Naive B cell (primary cell): ENCODE measurements around the gene RPUSD4. TPM values are rescaled to one million over a fixed set of nuclear protein-coding genes. Genes with fewer than 3 reads are reported as not detected.
A peak's percentile ranks its signal among the peaks of the same experiment; 100 is the strongest.

Experiments
- ATAC-seq, 2 donors: fragments of 150-1000 bp; cut with Tn5 transposase; 2 replicates each; pipeline ENCODE4 v1.10.0; 2021; ENCODE audit warnings: low read depth in 2 of 2, mild to moderate bottlenecking in 2 of 2, moderate library complexity in 2 of 2
- DNase-seq: peaks from one replicate; pipeline ENCODE4 v3.0.0; 2022
- H3K27ac Mint-ChIP-seq, 6 donors: one replicate each; pipeline ENCODE4 v1.8.0; 2020 to 2022; ENCODE audit warnings: mild to moderate bottlenecking in 6 of 6, mixed read lengths in 6 of 6, moderate library complexity in 5 of 6, inconsistent platforms in 2 of 6
- H3K27me3 Mint-ChIP-seq, 3 donors: one replicate each; pipeline ENCODE4 v1.8.0; 2021 to 2022; ENCODE audit warnings: mixed read lengths in 3 of 3, mild to moderate bottlenecking in 1 of 3
- H3K36me3 Mint-ChIP-seq, 2 donors: one replicate each; pipeline ENCODE4 v1.8.0; 2020 to 2022; ENCODE audit warnings: mixed read lengths in 2 of 2, inconsistent platforms in 1 of 2, mild to moderate bottlenecking in 1 of 2
- H3K4me1 Mint-ChIP-seq, 3 donors: one replicate each; pipeline ENCODE4 v1.8.0; 2020 to 2022; ENCODE audit warnings: mixed read lengths in 3 of 3, inconsistent platforms in 1 of 3, mild to moderate bottlenecking in 1 of 3, moderate library complexity in 1 of 3
- H3K4me3 Mint-ChIP-seq, 8 donors: one replicate each; pipeline ENCODE4 v1.8.0; 2020 to 2022; ENCODE audit warnings: mild to moderate bottlenecking in 8 of 8, mixed read lengths in 8 of 8, moderate library complexity in 8 of 8, inconsistent platforms in 2 of 8
- H3K9me3 Mint-ChIP-seq, 7 donors: one replicate each; pipeline ENCODE4 v1.8.0; 2020 to 2022; ENCODE audit warnings: mixed read lengths in 7 of 7, mild to moderate bottlenecking in 5 of 7, inconsistent platforms in 2 of 7, moderate library complexity in 1 of 7
- polyA plus RNA-seq, 6 donors: library from polyadenylated mRNA; unstranded; fragments of 300-500 nt; fragmentation: Illumina TruSeq; gene quantifications; one replicate each; pipeline ENCODE4 v1.2.3, GENCODE V29; 2021; ENCODE audit warnings: low read depth in 6 of 6

The RPUSD4 gene
- polyA plus RNA-seq, 6 donors from 2014 or later, result 15.5 to 21.1 (median 18.3) TPM

GRCh38 chr11:126156814-126157213, 54.6 kb downstream of the RPUSD4 start:
- DNase-seq, result no peak
- no peaks in the 10 kb centered on the region for H3K4me1 Mint-ChIP-seq
- no peak overlapping the region for H3K27ac Mint-ChIP-seq
- no peak overlapping the region for H3K4me3 Mint-ChIP-seq
- H3K27me3 Mint-ChIP-seq, result peaks cover 0 to 14% (median 0%) of the 10 kb centered on the region in 3 donors
- peaks cover 4 to 14% (median 10%) of the 10 kb centered on the region in 7 donors for H3K9me3 Mint-ChIP-seq
- peaks cover 0 to 7% of the 10 kb centered on the region in 2 donors for H3K36me3 Mint-ChIP-seq
- ATAC-seq, result no peak

GRCh38 chr11:126155402-126156187, 55.9 kb downstream of the RPUSD4 start:
- ATAC-seq (no peak), DNase-seq (no peak)
- H3K9me3 Mint-ChIP-seq, result peaks cover 5 to 23% (median 14%) of the 10 kb centered on the region in 7 donors
- H3K27me3 Mint-ChIP-seq, result peaks cover 0 to 14% (median 4%) of the 10 kb centered on the region in 3 donors
- no peaks in the 10 kb centered on the region for H3K4me1 Mint-ChIP-seq
- H3K4me3 Mint-ChIP-seq, result no peak overlapping the region
- no peak overlapping the region for H3K27ac Mint-ChIP-seq
- H3K36me3 Mint-ChIP-seq, result peaks cover 0 to 10% of the 10 kb centered on the region in 2 donors

- peaks cover 5 to 21% (median 7%) of the 10 kb centered on the region in 3 donors for H3K27me3 Mint-ChIP-seq
- H3K4me1 Mint-ChIP-seq, result no peaks in the 10 kb centered on the region
- H3K36me3 Mint-ChIP-seq, result peaks cover 0 to 16% of the 10 kb centered on the region in 2 donors
- H3K9me3 Mint-ChIP-seq, result peaks cover 7 to 28% (median 18%) of the 10 kb centered on the region in 7 donors
- no peak for ATAC-seq
- no peak overlapping the region for H3K4me3 Mint-ChIP-seq
- H3K27ac Mint-ChIP-seq, result no peak overlapping the region
- no peak for DNase-seq
These were observed 56.8 kb downstream of the RPUSD4 start for GRCh38 chr11:126154691-126155090.

- Mint-ChIP-seq H3K27ac (no peak overlapping the region), H3K36me3 (peaks cover 0 to 17% of the 10 kb centered on the region in 2 donors), H3K27me3 (peaks cover 5 to 25% (median 10%) of the 10 kb centered on the region in 3 donors), H3K9me3 (peaks cover 7 to 28% (median 18%) of the 10 kb centered on the region in 7 donors), H3K4me3 (no peak overlapping the region), H3K4me1 (no peaks in the 10 kb centered on the region)
- no peak for ATAC-seq
- DNase-seq, result no peak
These were observed 57.5 kb downstream of the RPUSD4 start for GRCh38 chr11:126153972-126154371.

- Mint-ChIP-seq H3K4me3 (no peak overlapping the region), H3K4me1 (no peaks in the 10 kb centered on the region), H3K27me3 (peaks cover 5 to 25% (median 10%) of the 10 kb centered on the region in 3 donors), H3K27ac (peak overlapping the region in 1 of 6 donors; percentile 40), H3K9me3 (peaks cover 7 to 28% (median 18%) of the 10 kb centered on the region in 7 donors), H3K36me3 (peaks cover 0 to 17% of the 10 kb centered on the region in 2 donors)
- DNase-seq (no peak), ATAC-seq (no peak)
These were observed 58.4 kb downstream of the RPUSD4 start for GRCh38 chr11:126153006-126153405.

- ATAC-seq, result no peak
- Mint-ChIP-seq H3K9me3 (peaks cover 7 to 28% (median 18%) of the 10 kb centered on the region in 7 donors), H3K27me3 (peaks cover 5 to 29% (median 10%) of the 10 kb centered on the region in 3 donors)
These were observed 58.9 kb downstream of the RPUSD4 start for GRCh38 chr11:126152586-126152985.

GRCh38 chr11:126152152-126152551, 59.3 kb downstream of the RPUSD4 start:
- Mint-ChIP-seq H3K27me3 (peaks cover 5 to 32% (median 10%) of the 10 kb centered on the region in 3 donors), H3K4me1 (no peaks in the 10 kb centered on the region), H3K4me3 (no peak overlapping the region), H3K27ac (no peak overlapping the region), H3K36me3 (peaks cover 0 to 17% of the 10 kb centered on the region in 2 donors), H3K9me3 (peaks cover 7 to 28% (median 18%) of the 10 kb centered on the region in 7 donors)
- DNase-seq, result no peak
- no peak for ATAC-seq

More at GRCh38 chr11:126152586-126152985, 58.9 kb downstream of the RPUSD4 start:
- no peaks in the 10 kb centered on the region for H3K4me1 Mint-ChIP-seq
- H3K36me3 Mint-ChIP-seq, result peaks cover 0 to 17% of the 10 kb centered on the region in 2 donors
- no peak overlapping the region for H3K4me3 Mint-ChIP-seq
- no peak overlapping the region for H3K27ac Mint-ChIP-seq
- DNase-seq, result no peak

Other genes with a start within 250 kb of the RPUSD4 start
- gene CDON, start 148.8 kb downstream of the RPUSD4 start, polyA plus RNA-seq, result not detected
- 10 to 100 TPM in 5 of 6 donors, 1 to 10 TPM in 1; 9.7 to 15.2 (median 11.8) TPM for gene FAM118B, start 132 bp upstream of the RPUSD4 start, polyA plus RNA-seq
- 100 to 1,000 TPM in 1 of 6 donors, 10 to 100 TPM in 5; 55.5 to 102 (median 80.5) TPM for gene SRPRA, start 57.2 kb upstream of the RPUSD4 start, polyA plus RNA-seq
- 10 to 100 TPM; 15.8 to 39.0 (median 19.8) TPM for gene FOXRED1, start 57.5 kb upstream of the RPUSD4 start, polyA plus RNA-seq
- 10 to 100 TPM in 3 of 6 donors, 1 to 10 TPM in 3; 4.9 to 11.2 (median 9.9) TPM for gene TIRAP, start 71.4 kb upstream of the RPUSD4 start, polyA plus RNA-seq
- gene DCPS, start 92.4 kb upstream of the RPUSD4 start, polyA plus RNA-seq, result 10 to 100 TPM; 28.4 to 49.1 (median 39.5) TPM
- 1 to 10 TPM in 2 of 6 donors, under 1 TPM in 1, not detected in 3; 0.32 to 1.3 (median 1.2) TPM for gene ST3GAL4, start 144.0 kb upstream of the RPUSD4 start, polyA plus RNA-seq